Measurements from ENCODE around the gene ANKRD61. TPM values are rescaled to one million over a fixed set of nuclear protein-coding genes. Genes with fewer than 3 reads are reported as not detected.

ANKRD61 gene
- total and polyA plus RNA-seq, 12 donors, result 0.13 to 0.26 (median 0.24) TPM; not detected in 8

GRCh38 chr7:6015917-6016652 is 15.1 kb upstream of the ANKRD61 start:
- 73 to 76% methylated on average over 8 of the region's 8 CpGs for WGBS, 2 donors
- Histone ChIP-seq H3K27ac (peak overlapping the region in 6 of 10 donors; percentile 12 to 67 (median 44)), H3K36me3 (peaks cover 0 to 95% (median 54%) of the 10 kb centered on the region in 9 donors), H3K27me3 (no peaks in the 10 kb centered on the region), H3K4me3 (no peak overlapping the region), H3K4me1 (peaks cover 0 to 42% (median 20%) of the 10 kb centered on the region in 9 donors), H3K9me3 (no peaks in the 10 kb centered on the region)
- ATAC-seq (peak in 7 of 8 donors; percentile 11 to 86 (median 82)), DNase-seq (peak; percentile 55 to 76)
- intact Hi-C loops (cut with DNase I), result loop anchor here in 1 of 10 donors (10.0 kb wide), 1 partner anchor 309 kb away; no protein-coding TSS in a partner anchor
- TF ChIP-seq CTCF (IDR thresholded peaks at IDR 0.05), result no peak

GRCh38 chr7:6016653-6016966 is 14.6 kb upstream of the ANKRD61 start:
- Histone ChIP-seq H3K27ac (no peak overlapping the region), H3K4me1 (peaks cover 0 to 36% (median 19%) of the 10 kb centered on the region in 9 donors), H3K36me3 (peaks cover 0 to 95% (median 56%) of the 10 kb centered on the region in 9 donors), H3K9me3 (no peaks in the 10 kb centered on the region), H3K27me3 (no peaks in the 10 kb centered on the region), H3K4me3 (no peak overlapping the region)
- no peak for DNase-seq
- no peak for ATAC-seq
- 95 to 97% methylated on average over 8 of the region's 8 CpGs for WGBS, 2 donors
- no peak for TF ChIP-seq CTCF (IDR thresholded peaks at IDR 0.05)
- intact Hi-C loops (cut with DNase I), result loop anchor here in 1 of 10 donors (10.0 kb wide), 1 partner anchor 308 kb away; no protein-coding TSS in a partner anchor

GRCh38 chr7:6020371-6021286 is 10.5 kb upstream of the ANKRD61 start:
- no peak for DNase-seq
- peaks cover 0 to 100% (median 75%) of the 10 kb centered on the region in 9 donors for H3K36me3 ChIP-seq
- 90 to 92% methylated on average over 11 of the region's 11 CpGs for WGBS, 2 donors
- no peaks in the 10 kb centered on the region for H3K27me3 ChIP-seq
- H3K27ac ChIP-seq, result no peak overlapping the region
- H3K4me1 ChIP-seq, result peaks cover 0 to 9% (median 6%) of the 10 kb centered on the region in 9 donors
- no peaks in the 10 kb centered on the region for H3K9me3 ChIP-seq
- ATAC-seq, result no peak
- no peak overlapping the region for H3K4me3 ChIP-seq
- no peak for TF ChIP-seq CTCF (IDR thresholded peaks at IDR 0.05)
- intact Hi-C loops (cut with DNase I), result no loop called here

GRCh38 chr7:6022707-6023106 is 8.5 kb upstream of the ANKRD61 start:
- ATAC-seq (no peak), DNase-seq (no peak)
- WGBS, 2 donors, result 91 to 93% methylated on average over 3 of the region's 3 CpGs
- H3K27me3 ChIP-seq, result no peaks in the 10 kb centered on the region
- TF ChIP-seq CTCF (IDR thresholded peaks at IDR 0.05), result no peak
- H3K9me3 ChIP-seq, result no peaks in the 10 kb centered on the region
- intact Hi-C loops (cut with DNase I), result no loop called here
- H3K27ac ChIP-seq, result no peak overlapping the region
- peaks cover 0 to 23% (median 14%) of the 10 kb centered on the region in 9 donors for H3K4me1 ChIP-seq
- H3K36me3 ChIP-seq, result peaks cover 0 to 100% (median 79%) of the 10 kb centered on the region in 9 donors
- H3K4me3 ChIP-seq, result no peak overlapping the region
